ENCODE data around the gene FAM89A.
A peak's percentile ranks its signal among the peaks of the same experiment; 100 is the strongest.

FAM89A gene

GRCh38 chr1:230982696-230983095, 57.4 kb downstream of the FAM89A start:
- H3F3A ChIP-seq (ENCODE audit: low read depth) = no peaks in the 10 kb centered on the region
- H3K27me3 ChIP-seq (ENCODE audit: insufficient read depth, low read length, poor library complexity, severe bottlenecking) = no peaks in the 10 kb centered on the region
- no peaks in the 10 kb centered on the region for H3K9me2 ChIP-seq (replicated peaks; ENCODE audit: low read depth, low read length)
- H3K9ac ChIP-seq (ENCODE audit: low read depth, low read length, poor library complexity, severe bottlenecking) = no peak overlapping the region
- no peak overlapping the region for H3K4me3 ChIP-seq (ENCODE audit: low read length, poor library complexity, severe bottlenecking)
- peaks cover 8% of the 10 kb centered on the region; the same call in 1 of the 2 replicates for H3K79me2 ChIP-seq (ENCODE audit: insufficient read depth, low read length)
- no peak for TF ChIP-seq EZH2phosphoT487 (IDR thresholded peaks at IDR 0.05; ENCODE audit: borderline replicate concordance)
- no peak for TF ChIP-seq CTCF (conservative IDR thresholded peaks at IDR 0.05; ENCODE audit: low read length)
- peaks cover 14% of the 10 kb centered on the region for H3K4me1 ChIP-seq (ENCODE audit: insufficient read depth, low read length, poor library complexity, severe bottlenecking)
- no peaks in the 10 kb centered on the region for H3K36me3 ChIP-seq (ENCODE audit: insufficient read depth, low read length)
- H3K4me2 ChIP-seq (ENCODE audit: low read depth, low read length, poor library complexity, severe bottlenecking) = no peak overlapping the region
- H2AFZ ChIP-seq (ENCODE audit: low read length) = no peak overlapping the region
- no peaks in the 10 kb centered on the region for H4K20me1 ChIP-seq (ENCODE audit: insufficient read depth, low read length, poor library complexity, severe bottlenecking)
- no peaks in the 10 kb centered on the region for H3K9me3 ChIP-seq (ENCODE audit: insufficient read depth, low read depth, low read length)

- peak overlapping the region; percentile 86 for H3K9ac ChIP-seq (ENCODE audit: low read depth, low read length, poor library complexity, severe bottlenecking)
Observed at GRCh38 chr1:230979952-230980351, 60.1 kb downstream of the FAM89A start.

GRCh38 chr1:230979389-230979716, 60.7 kb downstream of the FAM89A start:
- H3K4me1 ChIP-seq (ENCODE audit: insufficient read depth, low read length, poor library complexity, severe bottlenecking) = peaks cover 32% of the 10 kb centered on the region
- peak overlapping the region; percentile 86 for H3K9ac ChIP-seq (ENCODE audit: low read depth, low read length, poor library complexity, severe bottlenecking)
- no peaks in the 10 kb centered on the region for H3F3A ChIP-seq (ENCODE audit: low read depth)
- no peaks in the 10 kb centered on the region for H3K9me3 ChIP-seq (ENCODE audit: insufficient read depth, low read depth, low read length)
- peak overlapping the region; percentile 95 for H2AFZ ChIP-seq (ENCODE audit: low read length)
- H3K79me2 ChIP-seq (ENCODE audit: insufficient read depth, low read length) = peaks cover 16% of the 10 kb centered on the region
- no peaks in the 10 kb centered on the region for H3K27me3 ChIP-seq (ENCODE audit: insufficient read depth, low read length, poor library complexity, severe bottlenecking)
- no peaks in the 10 kb centered on the region for H3K9me2 ChIP-seq (replicated peaks; ENCODE audit: low read depth, low read length)
- peaks cover 17% of the 10 kb centered on the region for H4K20me1 ChIP-seq (ENCODE audit: insufficient read depth, low read length, poor library complexity, severe bottlenecking)
- no peak for TF ChIP-seq CTCF (conservative IDR thresholded peaks at IDR 0.05; ENCODE audit: low read length)
- TF ChIP-seq EZH2phosphoT487 (IDR thresholded peaks at IDR 0.05; ENCODE audit: borderline replicate concordance) = no peak
- H3K4me2 ChIP-seq (ENCODE audit: low read depth, low read length, poor library complexity, severe bottlenecking) = peak overlapping the region; percentile 93
- no peaks in the 10 kb centered on the region for H3K36me3 ChIP-seq (ENCODE audit: insufficient read depth, low read length)
- peak overlapping the region; percentile 96 for H3K4me3 ChIP-seq (ENCODE audit: low read length, poor library complexity, severe bottlenecking)

More at GRCh38 chr1:230979952-230980351, 60.1 kb downstream of the FAM89A start:
- H3K27me3 ChIP-seq (ENCODE audit: insufficient read depth, low read length, poor library complexity, severe bottlenecking) = no peaks in the 10 kb centered on the region
- H4K20me1 ChIP-seq (ENCODE audit: insufficient read depth, low read length, poor library complexity, severe bottlenecking) = peaks cover 14% of the 10 kb centered on the region
- no peaks in the 10 kb centered on the region for H3F3A ChIP-seq (ENCODE audit: low read depth)
- H3K36me3 ChIP-seq (ENCODE audit: insufficient read depth, low read length) = no peaks in the 10 kb centered on the region
- H3K4me2 ChIP-seq (ENCODE audit: low read depth, low read length, poor library complexity, severe bottlenecking) = peak overlapping the region; percentile 93
- no peaks in the 10 kb centered on the region for H3K9me2 ChIP-seq (replicated peaks; ENCODE audit: low read depth, low read length)
- H3K9me3 ChIP-seq (ENCODE audit: insufficient read depth, low read depth, low read length) = no peaks in the 10 kb centered on the region
- H3K4me3 ChIP-seq (ENCODE audit: low read length, poor library complexity, severe bottlenecking) = peak overlapping the region; percentile 96
- peaks cover 32% of the 10 kb centered on the region for H3K4me1 ChIP-seq (ENCODE audit: insufficient read depth, low read length, poor library complexity, severe bottlenecking)
- peaks cover 16% of the 10 kb centered on the region for H3K79me2 ChIP-seq (ENCODE audit: insufficient read depth, low read length)
- TF ChIP-seq CTCF (conservative IDR thresholded peaks at IDR 0.05; ENCODE audit: low read length) (no peak), EZH2phosphoT487 (IDR thresholded peaks at IDR 0.05; ENCODE audit: borderline replicate concordance) (no peak)
- no peak overlapping the region for H2AFZ ChIP-seq (ENCODE audit: low read length)
